OCI-LY3 (cell line): ENCODE data around the gene MGAT4A.

Experiments
- H2AFZ ChIP-seq: fragments of 200-600, 300-600 bp; shearing (Covaris generic); 2 replicates; pipeline ENCODE4 v1.6.0; 2014; ENCODE audit warnings: antibody characterized with exemption, low read depth, low read length
- H3K27ac ChIP-seq: fragments of 200-600, 300-600 bp; sonication (generic); 2 replicates; pipeline ENCODE4 v1.5.1; 2014; ENCODE audit warnings: mild to moderate bottlenecking, low read length, moderate library complexity, mixed read lengths
- H3K27me3 ChIP-seq: fragments of 200-600, 300-600 bp; sonication (generic); 2 replicates; pipeline ENCODE4 v1.6.1; 2014; ENCODE audit warnings: low read depth, low read length, mixed read lengths
- H3K36me3 ChIP-seq: fragments of 200-600, 300-600 bp; sonication (generic); replicated peaks from 2 replicates; pipeline ENCODE3; 2014; ENCODE audit warnings: low read depth, low read length, mixed read lengths
- H3K4me1 ChIP-seq: fragments of 300-600, 200-600 bp; sonication (generic); 2 replicates; pipeline ENCODE4 v1.6.1; 2014; ENCODE audit warnings: low read length, mixed read lengths
- H3K4me2 ChIP-seq: fragments of 200-600, 300-600 bp; sonication (generic); 2 replicates; pipeline ENCODE4 v1.6.1; 2014; ENCODE audit warnings: low read length, mixed read lengths
- H3K4me3 ChIP-seq: fragments of 300-600, 200-600 bp; sonication (generic); 2 replicates; pipeline ENCODE4 v1.5.1; 2014; ENCODE audit warnings: antibody characterized with exemption, mild to moderate bottlenecking, low read length, moderate library complexity
- H3K79me2 ChIP-seq: fragments of 300-600, 200-600 bp; shearing (Covaris generic); 2 replicates; pipeline ENCODE4 v1.6.1; 2014; ENCODE audit warnings: mild to moderate bottlenecking, low read length, mixed read lengths
- H3K9ac ChIP-seq: fragments of 300-600, 200-600 bp; shearing (Covaris generic); 2 replicates; pipeline ENCODE4 v1.6.0; 2014; ENCODE audit warnings: mild to moderate bottlenecking, low read length, moderate library complexity
- H3K9me3 ChIP-seq: fragments of 200-600, 300-600 bp; shearing (Covaris generic); 2 replicates; pipeline ENCODE4 v1.6.1; 2014; ENCODE audit warnings: low read length, mixed read lengths; ENCODE audit not compliant: insufficient read depth
- H4K20me1 ChIP-seq: fragments of 200-600, 300-600 bp; sonication (generic); 2 replicates; pipeline ENCODE4 v1.6.1; 2016; ENCODE audit warnings: low read length, mixed read lengths; ENCODE audit not compliant: insufficient read depth
- CTCF ChIP-seq: fragments of 200-600, 300-600 bp; sonication (generic); IDR thresholded peaks from 2 replicates; pipeline ENCODE4 v1.5.1; 2014; ENCODE audit warnings: antibody characterized with exemption, low read length, low read depth
- EZH2phosphoT487 ChIP-seq: fragments of 200-600 bp; shearing (Covaris generic); IDR thresholded peaks from 2 replicates; pipeline ENCODE4 v1.6.1; 2018; ENCODE audit warnings: antibody characterized with exemption, mixed run types, low read depth

MGAT4A gene

GRCh38 chr2:98649135-98649991 lies 81.6 kb downstream of the MGAT4A start:
- Histone ChIP-seq H3K4me3 (no peak overlapping the region), H3K36me3 (no peaks in the 10 kb centered on the region), H3K27me3 (no peaks in the 10 kb centered on the region), H3K9ac (no peak overlapping the region), H3K4me1 (no peaks in the 10 kb centered on the region), H2AFZ (no peak overlapping the region), H3K4me2 (no peak overlapping the region), H3K9me3 (no peaks in the 10 kb centered on the region), H4K20me1 (no peaks in the 10 kb centered on the region), H3K27ac (no peak overlapping the region), H3K79me2 (no peaks in the 10 kb centered on the region)
- TF ChIP-seq CTCF = peak; percentile 90
- TF ChIP-seq EZH2phosphoT487 = no peak

- Histone ChIP-seq H3K4me2 (no peak overlapping the region), H3K9me3 (no peaks in the 10 kb centered on the region), H3K4me1 (peaks cover 7% of the 10 kb centered on the region), H3K4me3 (no peak overlapping the region), H3K9ac (no peak overlapping the region), H3K27ac (no peak overlapping the region), H3K79me2 (no peaks in the 10 kb centered on the region), H4K20me1 (no peaks in the 10 kb centered on the region), H2AFZ (no peak overlapping the region), H3K36me3 (no peaks in the 10 kb centered on the region), H3K27me3 (no peaks in the 10 kb centered on the region)
- no peak for TF ChIP-seq EZH2phosphoT487
- no peak for TF ChIP-seq CTCF
Observed at GRCh38 chr2:98648451-98648850, 82.5 kb downstream of the MGAT4A start.

GRCh38 chr2:98647636-98648035 lies 83.3 kb downstream of the MGAT4A start:
- H3K27me3 ChIP-seq = no peaks in the 10 kb centered on the region
- H3K4me3 ChIP-seq = no peak overlapping the region
- no peaks in the 10 kb centered on the region for H3K36me3 ChIP-seq
- H2AFZ ChIP-seq = no peak overlapping the region
- peaks cover 10% of the 10 kb centered on the region for H3K4me1 ChIP-seq
- TF ChIP-seq EZH2phosphoT487 (no peak), CTCF (no peak)
- H3K79me2 ChIP-seq = no peaks in the 10 kb centered on the region
- no peak overlapping the region for H3K4me2 ChIP-seq
- H3K9ac ChIP-seq = no peak overlapping the region
- H3K27ac ChIP-seq = no peak overlapping the region
- no peaks in the 10 kb centered on the region for H4K20me1 ChIP-seq
- no peaks in the 10 kb centered on the region for H3K9me3 ChIP-seq

GRCh38 chr2:98643496-98644100 lies 87.3 kb downstream of the MGAT4A start:
- peak overlapping the region; percentile 32 for H3K4me2 ChIP-seq

More at GRCh38 chr2:98643496-98644100, 87.3 kb downstream of the MGAT4A start:
- Histone ChIP-seq H3K27me3 (no peaks in the 10 kb centered on the region), H3K9me3 (no peaks in the 10 kb centered on the region), H3K9ac (no peak overlapping the region), H3K36me3 (no peaks in the 10 kb centered on the region), H3K79me2 (no peaks in the 10 kb centered on the region), H3K4me1 (peaks cover 10% of the 10 kb centered on the region), H4K20me1 (no peaks in the 10 kb centered on the region), H2AFZ (no peak overlapping the region), H3K4me3 (no peak overlapping the region), H3K27ac (no peak overlapping the region)
- no peak for TF ChIP-seq CTCF
- TF ChIP-seq EZH2phosphoT487 = no peak
